NCI-H146 treated with DMSO at 0.1 percent for 48 hours (cell line): ENCODE measurements around the gene KLF15.
"Not testable (repeated sequence)": the region's sequence is repeated elsewhere in the genome, so short reads cannot be mapped to it uniquely, and the experiment has no call there.

Experiments used
- DNase-seq: peaks from one replicate; lab custom pipeline; 2025; ENCODE audit not compliant: unreplicated experiment; lab: John Stamatoyannopoulos, UW

KLF15 gene

DNA sequence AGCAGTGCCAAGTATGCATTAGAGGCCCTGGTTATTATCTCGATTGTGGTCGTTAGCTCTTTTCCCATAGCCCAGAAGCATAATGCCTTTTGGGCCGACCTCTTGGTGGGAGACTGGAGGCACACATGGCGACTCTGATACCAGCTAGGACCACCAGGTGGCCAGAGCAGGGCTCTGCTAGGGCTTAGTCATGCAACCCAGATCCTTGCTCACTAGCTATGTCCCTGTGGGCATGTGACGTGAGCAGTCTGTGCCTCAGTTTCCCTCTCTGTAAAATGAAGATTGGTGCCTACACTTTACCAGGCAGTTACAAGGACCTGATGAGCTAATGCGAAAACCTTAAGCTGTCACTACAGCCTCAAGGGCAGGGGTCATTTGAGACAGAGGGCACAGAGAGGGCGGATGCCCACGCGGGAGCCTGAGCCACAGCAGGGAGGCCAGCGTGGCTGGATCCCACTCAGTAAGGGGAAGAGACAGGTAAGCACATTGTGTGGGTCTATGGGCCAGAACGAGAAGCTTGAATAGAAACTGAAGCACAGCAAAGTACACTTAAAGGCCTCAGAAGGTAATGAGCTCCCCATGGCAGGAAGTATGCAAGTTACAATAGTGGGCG lies 8.8 kb downstream of the KLF15 start:
- no peak for DNase-seq

DNA sequence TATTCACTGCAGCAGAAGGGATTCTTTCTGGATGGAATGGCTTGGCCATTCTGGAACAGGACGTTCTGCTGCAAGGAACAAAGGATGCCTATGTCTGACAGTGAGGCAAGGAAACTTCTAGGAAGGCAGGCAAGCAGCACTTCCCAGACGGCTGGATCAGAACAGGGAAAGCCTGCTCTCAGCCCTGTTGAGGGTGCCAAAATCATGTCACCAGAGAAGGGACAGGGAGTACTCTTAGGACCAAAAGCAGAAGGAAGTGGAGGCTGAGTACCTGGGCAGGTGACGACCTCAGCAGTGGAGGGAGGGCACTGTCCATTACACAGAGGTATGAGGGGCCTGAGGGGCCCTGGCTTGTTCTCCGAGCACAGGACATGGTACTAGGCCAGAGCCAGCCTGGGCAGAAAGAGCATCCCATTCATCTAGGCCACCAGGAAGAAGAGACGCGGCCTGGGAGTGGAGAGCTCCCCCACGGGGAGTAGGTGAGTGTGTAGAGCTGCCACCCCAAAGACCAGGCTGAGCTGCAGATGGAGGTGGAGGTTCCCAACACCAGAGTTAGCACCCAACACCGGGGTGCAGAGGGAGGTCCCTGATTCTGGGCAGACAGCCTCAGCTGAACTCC lies 9.6 kb downstream of the KLF15 start:
- DNase-seq: no peak

DNA sequence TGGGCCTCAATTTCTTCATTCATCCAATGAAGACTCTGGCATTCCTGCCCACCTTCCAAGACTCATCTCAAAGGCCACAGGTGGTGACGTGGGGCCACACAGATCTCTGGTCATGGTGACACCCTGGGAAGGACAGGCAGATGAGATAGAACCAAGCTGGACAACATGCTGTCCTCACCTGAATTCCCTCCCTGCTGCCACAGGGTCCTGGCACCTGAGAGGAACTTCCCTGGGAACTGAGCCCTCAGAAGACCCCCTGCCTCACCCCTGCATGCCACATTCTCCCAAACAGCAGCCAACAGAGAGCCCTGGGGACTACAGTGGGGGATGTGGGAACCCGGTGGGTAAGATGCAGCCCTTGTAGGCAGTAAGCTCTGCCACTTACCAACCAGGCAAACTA lies 10.7 kb downstream of the KLF15 start:
- DNase-seq: no peak

DNA sequence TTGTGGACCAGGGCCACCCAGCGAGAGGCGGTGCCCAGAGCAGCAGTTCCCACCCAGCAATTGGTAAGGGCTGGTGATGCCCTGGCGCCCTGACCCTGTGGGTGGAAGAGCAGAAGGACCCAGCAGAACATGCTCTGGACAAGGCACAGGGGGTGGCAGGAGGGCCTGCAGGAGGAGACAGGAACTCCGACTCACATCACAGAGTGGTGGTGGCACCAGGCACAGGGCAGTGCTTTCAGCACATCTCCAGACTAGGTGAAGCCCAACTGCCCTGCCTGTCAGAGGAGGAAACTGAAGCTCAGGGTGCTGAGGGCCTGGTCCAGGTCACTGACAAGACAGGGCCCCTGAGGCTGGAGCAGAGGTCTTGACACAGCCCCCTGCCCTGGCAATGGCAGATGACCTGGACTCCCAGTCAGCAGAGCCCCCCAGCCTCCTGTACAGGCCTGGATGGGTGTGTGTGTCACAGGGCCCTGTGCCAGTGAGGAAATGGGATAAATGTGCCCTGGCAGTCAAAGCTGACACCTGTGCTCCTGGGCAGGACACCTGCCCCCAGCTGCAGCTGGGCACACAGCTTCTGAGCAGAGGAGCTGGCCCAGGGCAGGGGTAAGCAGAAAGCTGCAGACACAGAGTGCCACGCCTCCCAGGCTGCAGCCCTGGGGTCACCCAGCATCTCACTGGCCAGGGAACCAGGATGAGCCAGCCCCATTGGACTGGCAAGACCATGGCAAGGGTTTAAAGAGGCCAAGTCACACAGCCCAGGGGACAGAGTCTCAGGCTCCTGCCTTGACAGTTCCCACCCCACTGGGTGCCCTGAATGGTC lies 11.4 kb downstream of the KLF15 start:
- no peak for DNase-seq

DNA sequence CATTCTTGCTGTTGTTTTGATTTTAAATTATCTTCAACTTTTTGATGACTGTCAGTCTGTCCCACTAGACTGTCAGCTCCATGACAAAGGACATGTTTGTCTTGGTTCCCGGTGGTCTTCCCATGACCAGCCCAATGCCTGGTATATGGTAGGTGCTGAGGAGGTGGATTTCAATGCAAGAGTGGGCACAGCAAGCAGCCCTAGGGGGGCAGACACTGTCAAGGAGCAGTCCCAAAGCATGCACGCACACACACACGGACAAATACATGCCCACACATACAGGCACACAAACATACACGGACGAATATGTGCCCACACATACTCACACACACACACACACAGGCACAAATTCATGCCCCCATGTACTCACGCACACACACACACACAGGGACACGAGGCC lies 12.0 kb downstream of the KLF15 start:
- DNase-seq: no peak

DNA sequence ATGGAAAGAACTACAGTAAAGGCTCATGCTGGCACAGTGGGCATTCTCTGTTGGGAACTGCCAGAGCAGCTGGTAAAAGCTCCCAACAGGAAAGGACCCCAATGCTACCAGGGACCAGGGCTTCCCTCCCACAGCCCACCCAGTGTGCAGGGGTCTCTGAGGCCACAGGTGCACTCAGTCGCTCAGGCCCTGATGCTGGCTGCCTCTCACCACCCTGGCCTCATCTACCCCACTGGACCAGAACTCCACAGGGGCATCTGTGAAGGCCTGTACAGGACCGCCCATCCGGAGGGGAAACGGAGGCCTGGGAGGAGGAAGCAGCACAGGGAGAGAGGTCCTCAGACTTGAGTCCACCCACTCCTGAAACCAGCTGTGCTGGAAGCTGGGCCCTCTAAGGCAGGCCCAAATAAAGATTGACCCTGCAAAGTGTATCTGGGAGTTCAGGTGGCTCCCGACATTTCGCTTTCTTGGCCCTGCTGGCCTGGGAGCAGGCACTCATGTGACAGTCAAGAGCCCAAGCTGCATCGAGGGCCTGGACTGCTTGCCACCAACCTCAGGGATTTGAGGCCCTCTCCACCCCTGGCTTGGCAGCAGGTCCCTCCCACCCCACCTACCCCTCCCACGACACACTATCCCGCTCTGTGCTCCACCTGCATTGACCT lies 12.7 kb downstream of the KLF15 start:
- no peak for DNase-seq

DNA sequence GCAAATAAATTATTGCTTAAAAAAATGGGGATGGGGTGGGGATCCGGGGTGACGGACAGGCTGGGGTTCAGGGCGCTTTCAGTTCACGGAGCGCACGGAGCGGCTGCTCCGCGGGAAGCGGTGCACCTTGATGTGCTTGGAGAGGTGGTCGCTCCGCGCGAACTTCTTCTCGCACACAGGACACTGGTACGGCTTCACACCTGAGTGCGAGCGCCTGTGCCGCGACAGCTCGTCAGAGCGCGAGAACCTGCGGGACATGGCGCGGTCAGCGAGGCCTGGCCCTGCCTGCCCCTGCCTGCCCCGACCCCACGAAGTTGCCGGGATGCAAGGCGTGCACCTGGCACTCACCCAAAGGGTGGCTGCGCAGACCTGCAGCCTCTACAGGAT lies 13.6 kb downstream of the KLF15 start:
- DNase-seq: no peak

DNA sequence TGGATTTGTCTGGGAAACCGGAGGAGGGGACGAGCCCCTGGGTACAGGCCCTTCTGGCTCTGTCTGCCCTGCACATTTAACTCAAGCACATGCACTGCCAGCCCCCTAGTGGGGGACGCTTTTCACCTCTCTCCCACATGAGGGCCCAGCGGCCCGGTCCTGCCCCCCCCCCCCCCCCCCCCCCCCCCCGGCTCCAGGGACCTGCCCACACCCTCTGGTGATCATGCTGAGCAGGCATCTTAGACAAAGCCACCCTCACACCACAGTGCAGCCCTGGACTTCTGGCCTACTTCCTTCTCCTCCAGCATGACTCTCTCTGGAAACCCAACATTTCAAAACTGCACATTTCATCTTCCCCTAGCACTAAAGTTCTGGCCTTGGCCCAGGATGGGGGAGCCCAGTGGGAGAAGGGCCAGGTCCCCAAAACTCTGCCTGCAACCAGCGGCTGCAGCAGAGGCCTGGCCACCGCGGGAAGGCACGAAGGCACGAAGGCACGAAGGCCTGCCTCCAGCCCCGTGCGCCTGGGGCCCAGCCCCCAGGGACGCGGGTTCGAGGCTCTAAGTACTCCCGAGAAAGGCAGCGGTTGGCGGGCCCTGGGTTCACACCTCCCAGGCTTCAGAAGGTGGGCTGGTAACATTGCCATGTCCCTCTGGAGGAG lies 14.1 kb downstream of the KLF15 start:
- DNase-seq: no peak

DNA sequence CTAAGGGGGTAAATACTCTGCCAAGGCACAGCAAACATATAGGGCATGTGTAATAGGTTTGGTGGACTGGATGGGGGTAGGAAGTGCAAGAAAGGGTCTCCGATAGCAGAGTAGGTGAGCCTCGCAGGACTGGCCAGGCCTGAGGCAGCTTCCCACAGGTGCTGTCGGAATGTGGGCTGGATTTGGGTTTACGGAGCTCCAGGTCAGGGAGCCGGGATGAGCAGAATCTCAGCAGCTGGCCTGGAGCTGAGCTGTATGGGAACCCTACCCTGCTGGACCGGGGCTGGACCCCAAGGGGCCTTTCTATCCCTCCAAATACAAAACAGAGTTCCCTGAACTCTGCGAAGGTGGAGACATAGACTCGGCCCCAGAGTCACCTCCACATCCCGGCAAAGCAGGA lies 15.0 kb downstream of the KLF15 start:
- no peak for DNase-seq

DNA sequence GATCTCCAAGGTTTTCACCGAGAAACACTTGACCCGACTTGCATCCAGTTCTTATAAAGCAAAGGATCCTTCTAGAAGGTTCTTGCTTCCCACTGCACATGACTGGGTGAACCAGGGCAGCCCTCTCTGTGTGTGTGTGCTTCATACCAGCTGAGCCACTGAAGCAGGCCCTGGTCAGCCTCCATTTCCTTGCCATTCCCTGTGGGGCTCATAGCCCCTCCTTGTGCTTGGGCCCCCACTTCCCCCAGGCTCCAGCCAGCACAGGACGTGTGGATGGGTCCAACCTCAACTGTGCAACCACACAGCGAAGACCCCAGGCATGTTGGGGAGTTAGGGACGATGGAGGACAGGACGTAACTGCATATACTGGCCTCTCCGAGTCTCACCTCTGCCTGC lies 15.5 kb downstream of the KLF15 start:
- no peak for DNase-seq

DNA sequence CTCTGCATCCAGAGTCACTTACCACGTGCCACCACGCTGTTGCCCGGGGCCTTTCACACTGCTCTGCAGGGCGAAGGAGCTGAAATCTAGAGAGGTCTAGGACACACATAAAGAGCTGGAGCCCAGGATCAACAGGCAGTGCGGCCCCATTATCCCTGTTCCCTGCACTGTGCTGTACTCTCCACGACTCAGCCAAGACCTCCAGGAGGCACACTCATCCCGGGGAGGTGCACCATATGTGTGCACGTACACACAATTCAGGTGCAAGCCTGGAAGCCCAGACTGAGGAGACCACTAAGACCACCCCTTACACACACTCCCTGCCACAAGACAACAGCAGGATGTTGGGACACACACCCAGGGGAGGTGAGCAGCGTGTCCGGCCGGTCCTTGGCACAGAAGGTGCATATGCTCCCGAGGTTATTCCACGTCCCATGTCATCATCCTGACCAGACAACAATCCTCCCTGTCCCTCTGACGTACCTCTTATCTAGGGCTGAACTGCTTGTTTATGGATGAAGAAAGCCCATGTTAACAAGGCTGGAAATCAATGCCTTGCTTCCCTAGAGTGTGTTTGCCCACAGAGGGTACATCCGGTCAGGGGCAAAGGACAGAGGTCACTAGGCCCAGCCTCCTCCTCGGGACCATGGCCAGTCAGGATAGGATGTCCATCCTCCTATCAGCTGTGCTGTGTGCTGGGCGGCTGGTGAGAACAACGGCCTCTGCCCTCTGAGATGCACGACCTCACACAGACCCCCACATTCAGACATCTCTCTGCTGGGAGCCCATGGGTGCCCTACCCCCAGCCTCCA lies 16.1 kb downstream of the KLF15 start:
- no peak for DNase-seq

DNA sequence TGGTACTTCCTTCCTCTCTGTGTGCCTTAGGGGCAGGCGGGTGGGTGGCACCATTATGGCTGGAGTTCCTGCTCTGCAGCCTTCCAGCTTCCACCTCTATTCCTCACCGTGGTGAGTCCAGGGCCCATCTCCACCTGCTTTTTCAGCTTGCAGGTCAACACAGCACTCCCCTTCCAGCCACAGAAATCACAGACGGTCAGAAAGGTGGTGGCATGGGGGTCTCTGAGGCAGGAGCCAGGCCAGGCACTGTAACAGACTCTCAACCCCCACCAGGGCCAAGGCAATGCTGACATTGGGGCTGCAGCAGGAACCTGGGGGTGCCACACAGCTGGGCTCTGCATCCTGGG lies 16.6 kb downstream of the KLF15 start:
- DNase-seq: no peak

DNA sequence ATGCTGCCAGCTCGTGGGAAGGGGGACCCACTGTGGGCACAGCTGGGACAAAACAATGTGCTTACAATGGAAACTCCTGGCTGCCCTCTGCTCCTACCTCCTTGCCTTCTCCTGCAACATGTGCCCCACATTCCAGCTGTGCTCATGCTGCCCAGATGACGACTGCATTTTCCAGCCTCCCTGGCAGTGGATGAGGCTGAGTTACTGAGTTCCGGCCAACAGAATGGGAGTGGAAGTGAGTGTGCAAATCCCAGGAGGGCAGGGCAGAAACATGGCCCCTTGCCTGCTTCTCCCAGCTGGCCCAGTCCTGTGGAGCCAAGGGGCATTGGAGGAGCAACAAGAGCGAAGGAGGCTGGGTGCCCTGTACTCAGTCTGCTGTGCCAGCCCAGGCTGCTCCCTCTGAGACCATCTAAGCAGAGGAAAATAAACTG lies 17.1 kb downstream of the KLF15 start:
- DNase-seq: no peak

DNA sequence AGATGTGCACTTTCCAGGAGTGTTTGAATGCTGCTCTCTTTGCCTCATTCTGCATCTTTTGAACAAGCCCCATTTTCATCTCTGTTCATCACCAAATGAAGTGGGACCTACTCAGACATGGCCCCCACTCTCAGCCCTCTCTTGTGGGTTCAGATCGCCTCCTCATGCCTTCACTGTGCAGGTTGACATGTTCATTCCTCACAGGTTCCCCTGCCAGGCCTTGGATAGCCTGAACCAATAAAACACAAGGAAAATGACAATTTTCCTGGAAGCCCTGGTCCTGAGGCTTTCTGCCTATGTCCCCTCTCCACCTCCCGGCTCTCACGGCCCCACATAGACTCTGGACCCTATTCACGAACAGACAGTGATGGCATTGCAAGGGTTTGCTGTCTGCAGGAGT lies 17.7 kb downstream of the KLF15 start:
- no peak for DNase-seq

DNA sequence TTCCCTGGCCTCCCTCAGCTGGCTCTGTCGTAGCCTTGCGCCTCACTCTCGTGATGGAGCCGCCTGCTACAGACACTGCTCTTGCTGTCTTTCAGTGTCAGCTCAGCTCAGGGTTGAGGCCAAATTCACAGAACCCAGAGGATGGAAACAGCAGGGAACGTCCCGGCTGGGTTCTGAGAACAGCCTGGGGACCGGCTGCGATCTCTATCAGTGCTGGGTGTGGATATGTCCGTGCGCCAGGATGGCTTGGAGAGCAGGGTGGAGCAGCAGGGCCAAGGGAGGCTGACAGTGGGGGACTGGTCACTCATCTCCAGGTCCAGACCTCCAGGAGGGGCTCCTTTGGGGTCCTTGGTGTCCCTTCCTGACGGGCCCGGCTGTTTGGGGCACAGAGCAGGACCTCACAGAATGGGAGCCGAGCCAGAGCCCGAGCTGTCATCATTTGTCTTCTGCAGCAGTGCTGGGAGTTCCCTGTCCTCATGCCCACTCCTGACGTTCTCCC lies 18.4 kb downstream of the KLF15 start:
- no peak for DNase-seq

DNA sequence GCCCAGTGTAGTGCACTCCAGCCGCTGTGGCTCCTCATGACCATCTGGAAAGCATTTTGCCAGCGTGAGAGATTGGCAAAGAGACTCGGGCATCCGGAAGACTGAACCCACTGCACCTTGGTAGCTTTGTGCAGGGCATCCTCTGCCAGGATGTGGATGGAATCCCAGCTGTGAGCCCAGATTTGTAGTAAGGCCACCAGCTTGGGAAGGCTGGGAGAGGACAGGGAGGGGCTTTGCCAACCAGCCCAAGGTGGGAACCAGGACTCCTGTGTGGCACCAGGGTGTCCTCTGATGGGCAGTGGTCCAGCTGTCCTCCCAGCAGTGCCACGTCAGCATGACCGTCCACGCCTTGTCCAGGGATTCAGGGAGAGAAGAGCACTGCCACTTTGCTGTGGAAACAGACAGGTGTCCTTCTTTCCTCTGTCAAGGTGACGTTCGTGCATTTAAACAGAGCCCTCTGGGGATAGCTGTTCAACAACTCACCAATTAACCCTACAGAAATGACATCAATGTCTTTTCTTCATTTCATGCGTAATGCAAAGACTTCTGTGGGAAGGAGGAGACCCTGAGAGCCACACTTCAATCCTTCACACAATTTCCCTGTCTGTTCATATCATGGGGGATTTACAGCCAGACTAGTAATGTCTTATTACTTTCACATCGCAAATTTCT lies 19.1 kb downstream of the KLF15 start:
- no peak for DNase-seq

DNA sequence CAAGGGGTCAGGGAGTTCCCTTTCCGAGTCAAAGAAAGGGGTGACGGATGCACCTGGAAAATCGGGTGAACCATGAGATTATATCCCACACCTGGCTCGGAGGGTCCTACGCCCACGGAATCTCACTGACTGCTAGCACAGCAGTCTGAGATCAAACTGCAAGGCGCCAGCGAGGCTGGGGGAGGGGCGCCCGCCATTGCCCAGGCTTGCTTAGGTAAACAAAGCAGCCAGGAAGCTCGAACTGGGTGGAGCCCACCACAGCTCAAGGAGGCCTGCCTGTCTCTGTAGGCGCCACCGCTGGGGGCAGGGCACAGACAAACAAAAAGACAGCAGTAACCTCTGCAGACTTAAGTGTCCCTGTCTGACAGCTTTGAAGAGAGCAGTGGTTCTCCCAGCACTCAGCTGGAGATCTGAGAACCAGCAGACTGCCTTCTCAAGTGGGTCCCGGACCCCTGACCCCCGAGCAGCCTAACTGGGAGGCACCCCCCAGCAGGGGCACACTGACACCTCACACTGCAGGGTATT lies 25.3 kb downstream of the KLF15 start:
- DNase-seq: not testable (repeated sequence)

DNA sequence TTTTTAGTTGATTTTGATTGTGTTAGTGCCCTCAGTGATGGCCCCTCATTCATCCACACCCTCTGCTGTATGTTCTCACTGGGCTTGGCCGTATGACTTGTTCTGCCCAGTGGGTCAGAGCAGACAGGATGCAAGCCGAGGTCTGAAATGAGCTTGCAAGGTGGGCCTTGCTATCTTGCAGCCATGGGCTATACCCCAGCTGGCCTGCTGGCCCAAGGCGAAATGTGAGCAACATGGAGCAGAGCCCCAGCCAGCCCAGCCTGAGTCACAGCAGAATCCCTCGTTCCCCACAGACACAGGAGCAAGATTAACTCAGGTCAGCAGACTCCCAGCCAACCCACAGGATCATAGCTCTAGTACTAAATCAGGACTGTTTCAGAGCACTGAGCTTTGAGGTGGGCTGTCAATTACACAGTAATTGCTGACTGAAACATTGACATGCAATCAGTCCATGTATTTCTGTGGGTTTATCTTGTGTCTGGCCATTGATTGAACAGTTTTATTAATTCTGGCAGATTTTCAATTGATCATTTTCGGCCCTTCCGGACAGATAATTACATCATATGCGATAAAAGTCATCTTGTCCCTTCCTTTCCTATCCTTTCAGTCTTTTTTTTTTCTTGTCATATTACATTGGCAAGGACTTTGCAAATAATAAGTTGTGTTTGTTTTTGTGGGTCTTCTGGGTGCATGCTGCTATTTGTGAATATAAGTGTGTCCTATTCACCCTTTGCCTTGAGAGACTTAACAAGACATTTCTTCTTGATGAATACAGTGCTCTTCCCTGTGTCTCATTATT lies 27.1 kb downstream of the KLF15 start:
- no peak for DNase-seq

DNA sequence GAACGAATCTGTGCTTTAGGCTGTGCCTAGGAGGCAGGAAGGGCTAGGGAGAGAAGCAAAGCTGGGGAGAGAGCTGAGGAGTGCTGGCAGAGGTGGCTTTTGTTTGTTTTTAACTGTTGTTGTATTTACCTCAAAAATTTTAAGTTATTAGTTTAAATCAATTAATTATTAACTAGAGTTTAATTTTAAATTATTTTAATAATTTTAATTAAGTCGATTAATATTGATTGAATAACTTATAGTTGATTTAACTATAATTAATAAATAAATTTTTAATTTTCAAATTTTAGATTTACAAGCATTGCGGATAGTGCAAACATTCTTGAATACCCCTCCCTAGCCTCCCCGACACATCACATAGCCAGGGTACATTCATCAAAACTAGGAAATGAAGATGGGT lies 30.6 kb downstream of the KLF15 start:
- DNase-seq: no peak
